ENCODE measurements around the gene LASP1. TPM values are rescaled to one million over a fixed set of nuclear protein-coding genes. Genes with fewer than 3 reads are reported as not detected.

Gene LASP1
- polyA plus RNA-seq, 1 donor (not counting 4 experiments of a cell fraction or from before 2014, with no cell fraction given): 88.1 TPM

GRCh38 chr17:38882870-38883269 is 13.0 kb downstream of the LASP1 start:
- Histone ChIP-seq H3K9me3 (ENCODE audit: control insufficient read depth, low read depth, low read length) (no peaks in the 10 kb centered on the region), H3K4me3 (ENCODE audit: control insufficient read depth in 2 of 3, extremely low read depth in 1 of 3, insufficient read depth in 2 of 3, low read depth in 1 of 3, low read length in 3 of 3) (no peak overlapping the region), H3K9me1 (ENCODE audit: control insufficient read depth, extremely low read depth, insufficient read depth, low read length) (peaks cover 5% of the 10 kb centered on the region), H2AFZ (ENCODE audit: control insufficient read depth, low read length) (no peak overlapping the region), H3K9ac (ENCODE audit: control insufficient read depth, extremely low read depth, insufficient read depth, low read length) (no peak overlapping the region), H4K20me1 (ENCODE audit: control insufficient read depth, extremely low read depth, insufficient read depth, low read length) (peaks cover 8% of the 10 kb centered on the region), H3K79me2 (ENCODE audit: control insufficient read depth, insufficient read depth, low read length) (peaks cover 77% of the 10 kb centered on the region), H3K36me3 (ENCODE audit: control insufficient read depth in 2 of 2, extremely low read depth in 1 of 2, insufficient read depth in 2 of 2, low read length in 2 of 2) (peaks cover 29 to 52% of the 10 kb centered on the region in 2 experiments), H3K27me3 (ENCODE audit: control insufficient read depth, extremely low read depth, insufficient read depth, low read length) (no peaks in the 10 kb centered on the region), H3K4me2 (ENCODE audit: control insufficient read depth, extremely low read depth, insufficient read depth, low read depth, low read length) (peak overlapping the region; percentile 25), H3K4me1 (ENCODE audit: control insufficient read depth, extremely low read depth, insufficient read depth, low read length) (peaks cover 54% of the 10 kb centered on the region), H3K27ac (ENCODE audit: control insufficient read depth, insufficient read depth, low read length) (no peak overlapping the region)
- no peak for DNase-seq (ENCODE audit: low read depth, low spot score)
- dilution Hi-C loops (cut with MboI; ENCODE audit: extremely low pct_ligation_motif_present, low sequenced_read_pairs): no loop called here
- FAIRE-seq: no peak
- no peak for TF ChIP-seq CTCF (optimal IDR thresholded peaks at IDR 0.05 in 1 of 3, IDR thresholded peaks at IDR 0.05 in 1 of 3, conservative IDR thresholded peaks at IDR 0.05 in 1 of 3; ENCODE audit: extremely low read depth in 1 of 3, insufficient read depth in 2 of 3, low read length in 3 of 3)
- TF ChIP-seq EZH2 (IDR thresholded peaks at IDR 0.05; ENCODE audit: low read length): no peak

- Histone ChIP-seq H3K9ac (ENCODE audit: control insufficient read depth, extremely low read depth, insufficient read depth, low read length) (peak overlapping the region; percentile 32), H3K27me3 (ENCODE audit: control insufficient read depth, extremely low read depth, insufficient read depth, low read length) (no peaks in the 10 kb centered on the region), H3K27ac (ENCODE audit: control insufficient read depth, insufficient read depth, low read length) (peak overlapping the region; percentile 36), H3K36me3 (ENCODE audit: control insufficient read depth in 2 of 2, extremely low read depth in 1 of 2, insufficient read depth in 2 of 2, low read length in 2 of 2) (peaks cover 27 to 50% of the 10 kb centered on the region in 2 experiments), H3K9me3 (ENCODE audit: control insufficient read depth, low read depth, low read length) (no peaks in the 10 kb centered on the region), H3K4me3 (ENCODE audit: control insufficient read depth in 2 of 3, extremely low read depth in 1 of 3, insufficient read depth in 2 of 3, low read depth in 1 of 3, low read length in 3 of 3) (no peak overlapping the region), H3K4me2 (ENCODE audit: control insufficient read depth, extremely low read depth, insufficient read depth, low read depth, low read length) (peak overlapping the region; percentile 44), H3K4me1 (ENCODE audit: control insufficient read depth, extremely low read depth, insufficient read depth, low read length) (peaks cover 50% of the 10 kb centered on the region), H2AFZ (ENCODE audit: control insufficient read depth, low read length) (no peak overlapping the region), H4K20me1 (ENCODE audit: control insufficient read depth, extremely low read depth, insufficient read depth, low read length) (peaks cover 10% of the 10 kb centered on the region), H3K79me2 (ENCODE audit: control insufficient read depth, insufficient read depth, low read length) (peaks cover 76% of the 10 kb centered on the region), H3K9me1 (ENCODE audit: control insufficient read depth, extremely low read depth, insufficient read depth, low read length) (peaks cover 5% of the 10 kb centered on the region)
- dilution Hi-C loops (cut with MboI; ENCODE audit: extremely low pct_ligation_motif_present, low sequenced_read_pairs): no loop called here
- DNase-seq (ENCODE audit: low read depth, low spot score) (no peak), FAIRE-seq (no peak)
- TF ChIP-seq CTCF (optimal IDR thresholded peaks at IDR 0.05 in 1 of 3, IDR thresholded peaks at IDR 0.05 in 1 of 3, conservative IDR thresholded peaks at IDR 0.05 in 1 of 3; ENCODE audit: extremely low read depth in 1 of 3, insufficient read depth in 2 of 3, low read length in 3 of 3) (peak in 2 of 3 experiments; percentile 9 to 22), EZH2 (IDR thresholded peaks at IDR 0.05; ENCODE audit: low read length) (no peak)
Measured at GRCh38 chr17:38883592-38884526, 14.0 kb downstream of the LASP1 start.

Data from keratinocyte (primary cell).